Gastrocnemius medialis (tissue), 4 donors: ENCODE results near the gene DOP1A.

Experiments used
- POLR2A ChIP-seq, 2 donors: fragments of 450-650 bp; IDR thresholded peaks; one replicate each; pipeline ENCODE4 v1.6.1; 2017; ENCODE audit warnings: antibody characterized with exemption in 2 of 2, mild to moderate bottlenecking in 2 of 2, moderate library complexity in 2 of 2
- TF ChIP-seq, protein P1 (sequence below), 5 experiments: fragments of 450-650 bp in 3 of 5; fragments of 200-600 bp in 2 of 5; sonication (generic) in 2 of 5; IDR thresholded peaks in 4 of 5; conservative IDR thresholded peaks in 1 of 5; 1 replicate in 4 of 5; 2 replicates in 1 of 5; pipeline ENCODE4 v1.5.1; 2016 to 2019; ENCODE audit warnings: antibody characterized with exemption in 5 of 5, mild to moderate bottlenecking in 3 of 5, moderate library complexity in 3 of 5

- no peak for TF ChIP-seq POLR2A (IDR thresholded peaks at IDR 0.05)
- TF ChIP-seq, protein P1, sequence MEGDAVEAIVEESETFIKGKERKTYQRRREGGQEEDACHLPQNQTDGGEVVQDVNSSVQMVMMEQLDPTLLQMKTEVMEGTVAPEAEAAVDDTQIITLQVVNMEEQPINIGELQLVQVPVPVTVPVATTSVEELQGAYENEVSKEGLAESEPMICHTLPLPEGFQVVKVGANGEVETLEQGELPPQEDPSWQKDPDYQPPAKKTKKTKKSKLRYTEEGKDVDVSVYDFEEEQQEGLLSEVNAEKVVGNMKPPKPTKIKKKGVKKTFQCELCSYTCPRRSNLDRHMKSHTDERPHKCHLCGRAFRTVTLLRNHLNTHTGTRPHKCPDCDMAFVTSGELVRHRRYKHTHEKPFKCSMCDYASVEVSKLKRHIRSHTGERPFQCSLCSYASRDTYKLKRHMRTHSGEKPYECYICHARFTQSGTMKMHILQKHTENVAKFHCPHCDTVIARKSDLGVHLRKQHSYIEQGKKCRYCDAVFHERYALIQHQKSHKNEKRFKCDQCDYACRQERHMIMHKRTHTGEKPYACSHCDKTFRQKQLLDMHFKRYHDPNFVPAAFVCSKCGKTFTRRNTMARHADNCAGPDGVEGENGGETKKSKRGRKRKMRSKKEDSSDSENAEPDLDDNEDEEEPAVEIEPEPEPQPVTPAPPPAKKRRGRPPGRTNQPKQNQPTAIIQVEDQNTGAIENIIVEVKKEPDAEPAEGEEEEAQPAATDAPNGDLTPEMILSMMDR (IDR thresholded peaks at IDR 0.05 in 4 of 5, conservative IDR thresholded peaks at IDR 0.05 in 1 of 5) = no peak
These were observed 29.7 kb downstream of the DOP1A start for GRCh38 chr6:83097204-83097603.
